SK-N-SH treated with all-trans-retinoic acid at 6 μM for 48 hours (cell line): ENCODE results near the gene FDXACB1.

Source experiments
- ATAC-seq: fragments of 200-7000 bp; cut with Tn5 transposase; 3 replicates; pipeline ENCODE4 v1.9.1; 2020; ENCODE audit warnings: mild to moderate bottlenecking, moderate library complexity
- ARNTL ChIP-seq: fragments of 450-650 bp; formaldehyde crosslinking; IDR thresholded peaks from 2 replicates; pipeline ENCODE4 v1.5.0; 2020; ENCODE audit warnings: low read depth, mild to moderate bottlenecking, moderate library complexity, borderline replicate concordance
- BACH2 ChIP-seq: fragments of 250-450 bp; sonication (Bioruptor Pico); IDR thresholded peaks from 2 replicates; pipeline ENCODE4 v1.9.0; 2021; ENCODE audit warnings: mild to moderate bottlenecking, borderline replicate concordance
- CREB5 ChIP-seq: fragments of 250-450 bp; sonication (Bioruptor Pico); IDR thresholded peaks from 2 replicates; pipeline ENCODE4 v1.5.1; 2020; ENCODE audit warnings: low read depth, mild to moderate bottlenecking, moderate library complexity
- CSDC2 ChIP-seq: fragments of 250-450 bp; sonication (Bioruptor Pico); IDR thresholded peaks from 2 replicates; pipeline ENCODE4 v1.5.0; 2020; ENCODE audit warnings: mild to moderate bottlenecking, moderate library complexity
- CSRNP3 ChIP-seq: fragments of 250-450 bp; sonication (Bioruptor Pico); IDR thresholded peaks from 2 replicates; pipeline ENCODE4 v1.5.1; 2021; ENCODE audit warnings: mild to moderate bottlenecking, moderate library complexity
- ESRRG ChIP-seq: fragments of 250-450 bp; sonication (Bioruptor Pico); IDR thresholded peaks from 2 replicates; pipeline ENCODE4 v1.6.1; 2021; ENCODE audit warnings: mild to moderate bottlenecking
- GLIS3 ChIP-seq: fragments of 250-450 bp; sonication (Bioruptor Pico); IDR thresholded peaks from 2 replicates; pipeline ENCODE4 v1.5.0; 2020; ENCODE audit warnings: mild to moderate bottlenecking, moderate library complexity
- ISL1 ChIP-seq: fragments of 250-450 bp; sonication (Bioruptor Pico); IDR thresholded peaks from 2 replicates; pipeline ENCODE4 v2.1.2; 2022; ENCODE audit warnings: mild to moderate bottlenecking, moderate library complexity
- OSR1 ChIP-seq: fragments of 250-450 bp; sonication (Bioruptor Pico); IDR thresholded peaks from 2 replicates; pipeline ENCODE4 v1.8.0; 2022; ENCODE audit warnings: moderate library complexity, mild to moderate bottlenecking, inconsistent platforms
- POU6F1 ChIP-seq: fragments of 250-450 bp; sonication (Bioruptor Pico); IDR thresholded peaks from 2 replicates; pipeline ENCODE4 v1.8.0; 2021; ENCODE audit warnings: low read depth, mild to moderate bottlenecking, moderate library complexity, borderline replicate concordance
- PPARA ChIP-seq: fragments of 250-450 bp; sonication (Bioruptor Pico); IDR thresholded peaks from 2 replicates; pipeline ENCODE4 v1.5.0; 2020; ENCODE audit warnings: mild to moderate bottlenecking, borderline replicate concordance
- TOX ChIP-seq: fragments of 250-450 bp; sonication (Bioruptor Pico); IDR thresholded peaks from 2 replicates; pipeline ENCODE4 v1.8.0; 2021; ENCODE audit warnings: mild to moderate bottlenecking, moderate library complexity, borderline replicate concordance
- TSHZ2 ChIP-seq: fragments of 250-450 bp; sonication (Bioruptor Pico); IDR thresholded peaks from 2 replicates; pipeline ENCODE4 v1.5.0; 2020; ENCODE audit warnings: mild to moderate bottlenecking, moderate library complexity
- ZFP3 ChIP-seq: fragments of 250-450 bp; sonication (Bioruptor Pico); IDR thresholded peaks from 2 replicates; pipeline ENCODE4 v1.5.0; 2020; ENCODE audit warnings: mild to moderate bottlenecking, moderate library complexity
- ZFP30 ChIP-seq: fragments of 450-650 bp; formaldehyde crosslinking; IDR thresholded peaks from 2 replicates; pipeline ENCODE4 v1.5.0; 2022; ENCODE audit warnings: mild to moderate bottlenecking, moderate library complexity
- ZNF565 ChIP-seq: fragments of 450-650 bp; formaldehyde crosslinking; conservative IDR thresholded peaks from 2 replicates; pipeline ENCODE4 v1.5.0; 2020; ENCODE audit warnings: low read depth, mild to moderate bottlenecking, moderate library complexity
- ZNF70 ChIP-seq: fragments of 450-650 bp; formaldehyde crosslinking; IDR thresholded peaks from 2 replicates; pipeline ENCODE4 v1.5.0; 2020; ENCODE audit warnings: mild to moderate bottlenecking, moderate library complexity
- ZNF8 ChIP-seq: fragments of 450-650 bp; formaldehyde crosslinking; IDR thresholded peaks from 2 replicates; pipeline ENCODE4 v1.5.0; 2020; ENCODE audit warnings: mild to moderate bottlenecking, moderate library complexity

FDXACB1 gene

GRCh38 chr11:111849631-111850030 lies 29.3 kb downstream of the FDXACB1 start (continued):
- no peak for TF ChIP-seq TSHZ2 (CRISPR knock-in tag)
- TF ChIP-seq, all 23 proteins: peak for 0

- TF ChIP-seq ISL1 (no peak), OSR1 (CRISPR knock-in tag) (no peak), BACH2 (no peak), PPARA (CRISPR knock-in tag) (no peak), GLIS3 (CRISPR knock-in tag) (no peak), CSDC2 (CRISPR knock-in tag) (no peak), ZNF8 (CRISPR knock-in tag) (no peak), CREB5 (CRISPR knock-in tag) (no peak), POU6F1 (CRISPR knock-in tag) (no peak)
Measured at GRCh38 chr11:111846636-111847035, 32.3 kb downstream of the FDXACB1 start.

GRCh38 chr11:111846063-111846462 lies 32.9 kb downstream of the FDXACB1 start:
- peak; percentile 88 for ATAC-seq
- TF ChIP-seq ZFP30 = no peak
- no peak for TF ChIP-seq ZFP3 (CRISPR knock-in tag)
- no peak for TF ChIP-seq ESRRG
- no peak for TF ChIP-seq CSDC2 (CRISPR knock-in tag)
- TF ChIP-seq ISL1 = no peak
- no peak for TF ChIP-seq CSRNP3
- TF ChIP-seq ZNF8 (CRISPR knock-in tag) = no peak
- no peak for TF ChIP-seq POU6F1 (CRISPR knock-in tag)
- no peak for TF ChIP-seq TOX (CRISPR knock-in tag)
- no peak for TF ChIP-seq ZNF565 (CRISPR knock-in tag)
- no peak for TF ChIP-seq CREB5 (CRISPR knock-in tag)
- no peak for TF ChIP-seq BACH2
- TF ChIP-seq ARNTL (CRISPR knock-in tag) = no peak
- TF ChIP-seq ZNF70 (CRISPR knock-in tag) = no peak

More at GRCh38 chr11:111846636-111847035, 32.3 kb downstream of the FDXACB1 start:
- peak; percentile 83 for ATAC-seq
